NK-92 (cell line): ENCODE data around the gene ARID1B.

Experiments used
- DNase-seq: peaks from one replicate; lab custom pipeline; 2025; ENCODE audit not compliant: unreplicated experiment; lab: John Stamatoyannopoulos, UW

The ARID1B gene

GRCh38 chr6:156849806-156850205 lies 72.6 kb downstream of the ARID1B start:
- no peak for DNase-seq

- DNase-seq = no peak
Measured at GRCh38 chr6:156850353-156850752, 73.2 kb downstream of the ARID1B start.

- no peak for DNase-seq
Measured at GRCh38 chr6:156851454-156851921, 74.3 kb downstream of the ARID1B start.

- no peak for DNase-seq
Measured at GRCh38 chr6:156852147-156852857, 75.1 kb downstream of the ARID1B start.

DNA sequence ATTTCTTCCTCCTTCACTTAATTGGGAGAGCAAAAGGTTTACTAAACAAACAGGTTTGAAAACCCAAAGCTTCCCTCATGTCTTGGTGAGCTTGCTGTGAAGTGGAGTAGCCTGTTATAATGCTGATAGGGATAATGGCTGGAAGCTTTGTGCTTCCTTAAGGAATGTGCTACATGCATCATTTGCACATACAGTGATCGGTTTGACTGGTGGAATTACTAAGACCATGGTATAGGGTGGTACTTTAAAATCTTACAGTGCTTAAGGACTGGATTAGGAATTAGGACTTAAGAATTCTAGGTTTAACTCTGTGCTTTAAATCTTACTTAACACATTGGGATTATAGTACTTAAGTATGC lies 75.7 kb downstream of the ARID1B start:
- DNase-seq = no peak

GRCh38 chr6:156853733-156854132 lies 76.6 kb downstream of the ARID1B start:
- no peak for DNase-seq

GRCh38 chr6:156854466-156855161 lies 77.4 kb downstream of the ARID1B start:
- no peak for DNase-seq

DNA sequence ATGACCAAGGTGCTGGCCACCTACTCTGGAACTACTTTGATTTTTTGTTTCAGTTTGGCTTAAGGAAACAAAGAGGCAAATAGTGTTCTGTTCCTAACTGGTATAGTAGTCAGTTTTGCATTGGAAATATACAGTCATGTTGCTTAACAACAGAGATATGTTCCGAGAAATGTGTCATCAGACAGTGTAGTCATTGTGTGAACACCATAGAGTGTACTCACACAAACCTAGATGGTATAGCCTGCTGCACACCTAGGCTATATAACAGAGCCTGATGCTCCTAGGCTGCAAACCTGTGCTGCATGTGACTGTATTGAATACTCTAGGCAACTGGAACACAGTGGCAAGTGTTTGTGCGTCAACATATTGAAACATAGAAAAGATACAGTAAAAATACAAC lies 80.4 kb downstream of the ARID1B start:
- DNase-seq = no peak

- no peak for DNase-seq
Measured at GRCh38 chr6:156859686-156860085, 82.5 kb downstream of the ARID1B start.

DNA sequence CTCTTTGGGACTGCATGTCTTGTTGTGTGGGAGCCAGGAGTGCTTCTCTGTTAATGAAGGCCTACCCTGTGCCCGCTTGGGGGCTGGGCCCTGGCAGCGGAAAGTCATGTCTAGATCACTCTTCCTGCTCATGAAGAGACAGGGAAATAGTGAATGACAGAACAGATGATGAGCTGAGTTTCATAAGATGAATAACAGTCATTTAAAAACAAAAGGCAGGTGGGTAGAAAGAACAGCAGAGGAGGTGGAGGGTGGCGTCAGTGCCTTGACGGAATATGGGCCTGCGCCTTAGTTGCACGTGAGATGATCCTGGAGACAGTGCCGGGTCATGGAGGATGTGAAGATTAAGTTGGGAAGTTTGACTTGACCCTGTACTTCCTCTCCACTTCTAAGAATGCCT lies 85.5 kb downstream of the ARID1B start:
- DNase-seq = no peak

GRCh38 chr6:156863504-156863903 lies 86.3 kb downstream of the ARID1B start:
- no peak for DNase-seq

DNA sequence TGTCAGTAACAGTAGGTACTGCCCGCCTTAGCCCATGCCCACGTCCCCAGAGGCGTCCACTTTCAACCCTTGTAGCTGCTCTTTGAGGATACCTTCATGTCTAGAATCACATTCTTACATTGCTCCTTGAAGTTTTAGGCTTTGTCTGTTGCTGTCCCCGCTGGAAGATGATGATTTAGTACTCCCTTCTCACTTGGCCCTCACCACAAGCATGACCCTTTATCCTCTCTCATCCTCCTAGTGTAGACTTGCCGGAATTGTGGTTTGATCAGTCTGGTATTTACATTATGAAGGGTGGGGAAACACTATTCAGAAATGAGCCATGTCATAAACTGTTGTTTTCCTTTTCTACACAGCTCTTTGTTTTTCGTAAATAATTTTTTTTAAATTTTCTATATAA lies 87.4 kb downstream of the ARID1B start:
- DNase-seq = no peak

GRCh38 chr6:156865019-156865629 lies 87.9 kb downstream of the ARID1B start:
- DNase-seq = no peak

DNA sequence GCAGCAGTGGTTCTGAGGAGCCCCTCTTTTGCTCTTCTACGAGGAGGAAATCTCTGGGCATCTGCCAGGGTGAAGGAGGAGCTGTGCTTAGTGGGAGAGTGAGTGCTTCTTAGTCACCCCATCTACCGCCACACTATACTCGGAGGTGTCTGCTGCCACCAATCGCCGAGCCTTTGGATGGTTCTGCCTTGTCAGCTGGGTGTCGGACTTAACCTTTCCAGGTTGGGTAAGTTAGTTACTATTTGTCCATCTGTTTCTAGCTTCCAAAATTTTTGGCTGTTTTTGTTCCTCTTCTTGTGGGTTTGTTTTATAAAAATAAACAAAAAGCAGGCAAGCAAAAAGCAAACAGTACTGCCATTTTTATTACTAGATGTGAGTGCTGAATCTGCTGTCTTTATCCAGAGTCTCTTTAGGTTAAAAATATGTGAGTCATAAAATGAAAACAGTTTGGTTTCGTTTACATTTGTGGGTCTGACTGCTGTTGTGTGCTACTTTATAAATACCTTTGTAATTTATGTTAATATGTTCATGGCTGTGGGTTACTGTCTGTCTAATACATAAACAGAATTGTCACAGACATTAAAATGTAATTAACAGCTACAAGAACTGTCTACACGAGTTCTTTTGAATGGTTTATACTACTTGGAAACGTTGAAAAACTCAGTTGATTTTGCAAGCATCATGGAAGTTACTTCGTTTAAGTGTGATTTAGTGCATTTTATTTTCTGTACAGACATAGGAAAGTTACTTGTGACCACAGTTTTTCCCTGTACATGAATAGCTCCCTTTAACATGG lies 89.2 kb downstream of the ARID1B start:
- no peak for DNase-seq

DNA sequence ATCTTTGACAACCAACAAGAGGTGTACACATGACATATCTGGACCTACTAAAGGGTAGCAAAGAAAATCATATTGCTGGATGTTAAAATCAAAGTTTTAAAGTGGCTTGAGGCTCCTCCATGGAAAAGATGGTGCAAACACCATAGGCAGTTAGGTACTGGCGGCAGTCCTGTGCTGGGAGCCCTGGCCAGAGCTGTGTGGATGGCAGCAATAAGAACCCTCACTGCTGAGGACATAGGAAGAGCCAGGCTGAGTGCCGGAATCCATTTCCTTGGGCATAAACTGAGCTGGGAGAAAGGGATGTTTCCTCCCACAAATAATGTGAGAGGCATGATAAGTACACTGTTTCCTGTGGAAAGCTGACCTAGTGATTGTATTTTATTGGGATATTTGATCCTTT lies 89.9 kb downstream of the ARID1B start:
- no peak for DNase-seq

DNA sequence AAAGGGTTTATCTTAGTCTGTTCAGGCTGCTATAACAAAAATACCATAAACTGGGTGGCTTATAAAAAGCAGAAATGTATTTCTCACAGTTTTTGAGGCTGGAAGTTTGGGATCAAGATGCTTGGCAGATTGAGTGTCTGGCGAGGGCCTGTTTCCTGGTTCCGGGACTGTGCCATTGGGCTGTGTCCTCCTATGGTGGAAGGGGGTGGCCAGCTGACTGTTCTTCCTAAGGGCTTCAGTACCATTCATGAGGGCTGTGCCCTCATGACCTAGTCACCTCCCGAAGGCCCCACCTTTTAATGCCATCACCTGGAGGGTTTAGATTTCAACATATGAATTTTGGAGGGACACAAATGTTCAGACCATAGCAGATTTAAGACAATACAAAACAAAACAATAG lies 91.2 kb downstream of the ARID1B start:
- DNase-seq = no peak

DNA sequence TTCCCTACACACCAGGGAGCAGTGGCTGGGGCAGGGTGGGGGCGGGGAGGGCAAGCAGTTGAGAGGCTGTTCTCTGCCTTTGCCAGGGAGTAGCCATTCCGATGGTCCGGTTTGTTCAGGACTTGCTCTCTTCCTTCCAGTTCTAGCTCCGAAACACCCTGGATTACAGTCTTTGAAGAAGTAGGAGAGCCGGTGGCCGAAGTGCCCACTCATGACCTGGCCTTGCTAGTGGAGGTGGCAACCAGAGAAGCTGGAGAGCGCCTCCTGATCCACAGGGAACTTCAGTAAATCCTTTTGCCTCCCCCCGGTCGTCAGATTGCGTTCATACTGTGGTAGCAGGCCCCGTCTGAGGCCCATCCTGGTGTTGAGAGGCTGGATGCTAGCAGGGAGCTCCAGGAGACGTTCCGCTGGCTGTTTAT lies 92.8 kb downstream of the ARID1B start:
- no peak for DNase-seq

DNA sequence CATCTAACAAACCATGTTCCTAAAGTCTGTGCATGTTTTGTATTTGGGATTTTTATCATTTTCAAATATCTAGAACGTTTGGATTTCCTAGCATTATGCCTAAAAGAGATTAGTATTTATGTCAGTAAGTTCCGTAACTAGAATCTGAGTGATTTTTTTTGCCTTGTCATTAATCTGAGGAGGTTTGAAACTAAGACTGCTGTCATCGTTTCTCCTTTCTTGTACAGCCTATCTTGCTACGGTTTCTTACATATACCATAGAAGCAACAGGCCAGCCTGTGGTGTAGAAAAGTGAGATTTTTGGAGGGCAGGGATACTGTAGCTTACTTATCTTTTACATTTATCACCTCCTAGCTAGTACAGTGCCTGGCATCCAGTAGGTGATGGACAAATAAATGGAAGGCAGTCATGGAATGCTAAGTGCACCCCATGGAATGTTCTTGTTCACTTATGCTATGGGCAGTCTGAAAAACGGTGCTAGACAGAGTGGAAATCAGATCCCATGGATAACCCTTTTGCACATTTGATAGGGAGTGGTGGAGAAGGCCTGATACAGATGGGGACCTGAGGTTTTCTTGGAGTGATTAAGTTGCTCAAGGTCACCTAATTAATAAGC lies 93.9 kb downstream of the ARID1B start:
- DNase-seq = no peak

DNA sequence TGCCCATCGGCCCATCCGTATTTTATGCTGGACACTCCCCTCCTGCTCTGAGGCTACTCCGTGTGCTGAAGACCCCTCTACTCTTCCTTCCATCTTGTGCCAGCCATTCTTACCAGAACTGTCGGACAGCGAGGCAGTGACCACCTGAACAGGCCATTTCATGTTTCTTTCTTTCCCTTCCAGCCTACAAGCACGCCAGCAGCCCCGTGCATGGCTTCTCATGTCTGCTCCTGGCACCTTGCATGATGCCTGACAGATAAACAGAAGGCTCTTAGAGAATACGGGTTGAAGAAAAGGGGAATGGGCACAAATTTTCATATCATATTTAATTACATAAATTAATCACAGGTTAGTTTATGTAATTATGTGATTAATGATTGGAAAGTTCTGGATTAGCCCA lies 95.7 kb downstream of the ARID1B start:
- DNase-seq = no peak

DNA sequence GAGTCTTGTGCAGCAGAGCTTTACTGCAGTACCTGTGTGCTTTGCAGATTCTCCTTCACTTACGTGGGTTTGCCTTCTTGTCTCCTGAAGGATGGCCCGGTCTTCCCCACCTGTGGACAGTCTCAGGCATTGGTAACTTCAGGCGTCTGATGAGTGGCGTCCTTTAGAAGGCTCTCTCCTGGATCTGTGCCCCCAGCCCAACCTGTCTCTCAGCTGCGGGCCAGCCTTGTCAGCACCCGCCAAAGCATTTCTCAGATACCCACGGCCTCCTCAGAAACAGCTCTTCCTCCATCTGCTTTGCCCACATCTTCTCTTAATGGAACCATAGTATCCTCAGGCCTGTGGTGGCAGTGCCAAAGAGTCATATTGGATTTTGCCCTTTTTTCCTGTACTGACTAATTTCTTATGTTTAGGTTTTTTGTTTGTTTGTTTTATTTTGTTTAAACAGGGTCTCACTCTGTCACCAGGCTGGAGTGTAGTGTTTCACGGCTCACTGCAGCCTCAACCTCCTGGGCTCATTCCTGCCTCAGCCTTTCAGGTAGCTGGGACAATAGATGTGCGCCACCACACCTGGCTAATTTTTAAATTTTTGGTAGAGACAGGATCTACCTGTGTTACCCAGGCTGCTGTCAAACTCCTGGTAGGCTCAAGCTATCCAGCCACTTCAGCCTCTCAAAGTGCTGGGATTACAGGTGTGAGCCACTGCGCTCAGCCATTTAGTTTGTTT lies 96.6 kb downstream of the ARID1B start:
- DNase-seq = no peak
